Spleen (tissue), 11 donors: ENCODE measurements around the gene FBXO31. TPM values are rescaled to one million over a fixed set of nuclear protein-coding genes. Genes with fewer than 3 reads are reported as not detected.
A peak's percentile ranks its signal among the peaks of the same experiment; 100 is the strongest.

Experiments
- DNase-seq: peaks from one replicate; pipeline ENCODE4 v3.0.0-alpha.2; 2020
- H3K27ac ChIP-seq, 8 donors: fragments of 200-600 bp; sonication (generic) in 7 of 8; 1 replicate in 4 of 8; 2 replicates in 4 of 8; pipeline versions ENCODE4 v1.5.0 to v1.8.0; 2016 to 2021; ENCODE audit warnings: inconsistent platforms in 4 of 8, mild to moderate bottlenecking in 4 of 8, moderate library complexity in 1 of 8
- H3K27me3 ChIP-seq, 7 donors: fragments of 200-600 bp; sonication (generic) in 6 of 7; replicated peaks in 1 of 7; 1 replicate in 4 of 7; 2 replicates in 3 of 7; pipeline versions ENCODE4 v1.5.0 to v1.8.0; 2016 to 2021; ENCODE audit warnings: inconsistent platforms in 3 of 7, mild to moderate bottlenecking in 1 of 7
- H3K36me3 ChIP-seq, 6 donors: fragments of 200-600 bp; sonication (generic) in 5 of 6; 1 replicate in 4 of 6; 2 replicates in 2 of 6; pipeline versions ENCODE4 v1.5.0 to v1.8.0; 2016 to 2021; ENCODE audit warnings: inconsistent platforms in 2 of 6
- H3K4me1 ChIP-seq, 6 donors: fragments of 200-600 bp; sonication (generic) in 5 of 6; 1 replicate in 3 of 6; 2 replicates in 3 of 6; pipeline versions ENCODE4 v1.5.0 to v1.8.0; 2016 to 2021; ENCODE audit warnings: inconsistent platforms in 3 of 6
- H3K4me3 ChIP-seq, 8 donors: fragments of 200-600 bp; sonication (generic) in 7 of 8; 1 replicate in 4 of 8; 2 replicates in 4 of 8; pipeline versions ENCODE4 v1.5.0 to v1.8.0; 2016 to 2021; ENCODE audit warnings: inconsistent platforms in 4 of 8, mild to moderate bottlenecking in 4 of 8, moderate library complexity in 2 of 8
- H3K9me3 ChIP-seq, 8 donors: fragments of 200-600 bp; sonication (generic) in 7 of 8; 1 replicate in 4 of 8; 2 replicates in 4 of 8; pipeline versions ENCODE4 v1.5.0 to v1.8.0; 2016 to 2021; ENCODE audit warnings: inconsistent platforms in 4 of 8
- POLR2A ChIP-seq, 3 donors: fragments of 450-650 bp; IDR thresholded peaks; one replicate each; pipeline ENCODE4 v1.5.1; 2017; ENCODE audit warnings: antibody characterized with exemption in 3 of 3, mild to moderate bottlenecking in 1 of 3
- POLR2AphosphoS5 ChIP-seq, 3 donors: sonication (generic); formaldehyde crosslinking; IDR thresholded peaks; one replicate each; pipeline ENCODE4 v1.5.1; 2017; ENCODE audit warnings: antibody characterized with exemption in 3 of 3
- WGBS, 5 donors: extraction: QIAGEN DNeasy Blood & Tissue Kit in 3 of 5; methylation state at CpG; one replicate each; pipeline versions ENCODE4 v1.1.5 to v1.1.7; 2013 to 2018; 5-methylcytosine and 5-hydroxymethylcytosine counted together
- intact Hi-C: fragments of 100-400 bp; cut with DNase I; formaldehyde crosslinking; loops from one replicate; pipeline ENCODE4 v1.15.0; 2023; ENCODE audit warnings: low total_unique reads
- polyA plus RNA-seq, 3 donors: library from polyadenylated mRNA; stranded (reverse); fragments of 200-250 nt; gene quantifications; one replicate each; pipeline ENCODE4 v1.2.1, GENCODE V29; 2013
- total RNA-seq, 7 donors: library from RNA; depleted of rRNA in 3 of 7; stranded (reverse); fragments of >200 nt in 3 of 7; fragmentation: NEBNext Ultra II Directional in 4 of 7; extraction: Animal tissue kit (Norgen Biotek cat#: 25700) in 4 of 7; gene quantifications; one replicate each; pipeline versions ENCODE4 v1.1.0 to v1.2.1, GENCODE V29; 2016 to 2021
- TF ChIP-seq, protein P1 (sequence below), 11 experiments: fragments of 200-600 bp in 7 of 11; fragments of 450-650 bp in 4 of 11; sonication (generic) in 4 of 11; IDR thresholded peaks in 8 of 11; conservative IDR thresholded peaks in 3 of 11; 1 replicate in 7 of 11; 2 replicates in 4 of 11; pipeline versions ENCODE4 v1.4.0 to v1.8.0; 2016 to 2021; ENCODE audit warnings: antibody characterized with exemption in 11 of 11, inconsistent platforms in 4 of 11, mild to moderate bottlenecking in 1 of 11
- donor health status: healthy with polysubstance abuse.
- donor health status: DM: no; HTN: no; CAD: no; lungs with moderate emphysema.
- donor health status: DM: no; HTN: no; CAD: no.
- donor health status: Bipolar disorder and iron deficiency.
- donor health status: healthy.
- donor health status: DM: no; HTN: no; CAD: no.
- donor health status: DM: yes; HTN: yes; CAD: no.

Gene FBXO31
- total and polyA plus RNA-seq, 10 donors, result 7.9 to 30.6 (median 26.7) TPM

DNA sequence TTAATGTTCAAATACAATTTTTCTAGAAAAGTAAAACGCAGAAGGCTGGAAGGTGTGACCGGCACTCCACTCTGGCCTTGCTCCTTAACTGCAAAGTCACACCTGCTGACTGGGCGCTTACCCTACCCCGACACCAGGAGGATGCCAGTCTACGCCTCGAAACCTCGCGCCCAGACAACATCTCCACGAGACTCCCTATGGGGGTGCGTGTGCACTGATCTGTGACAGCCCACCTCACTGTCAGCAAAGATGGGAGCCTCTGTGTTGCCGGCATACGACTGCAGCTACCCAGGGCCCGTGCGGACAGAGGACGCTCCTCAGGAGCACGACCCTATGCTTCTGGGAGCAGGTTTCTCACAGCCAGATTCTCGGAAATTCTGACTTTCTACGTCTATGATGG lies 34.6 kb upstream of the FBXO31 start:
- no peak overlapping the region for H3K27ac ChIP-seq
- H3K4me3 ChIP-seq, result no peak overlapping the region
- DNase-seq, result no peak
- TF ChIP-seq POLR2AphosphoS5 (IDR thresholded peaks at IDR 0.05) (no peak), POLR2A (IDR thresholded peaks at IDR 0.05) (no peak)
- WGBS, 5 donors, result 90 to 96% (median 94%) methylated on average over 17 to 18 of the region's 18 CpGs
- H3K27me3 ChIP-seq, result no peaks in the 10 kb centered on the region
- H3K4me1 ChIP-seq, result no peaks in the 10 kb centered on the region
- intact Hi-C loops, result loop anchor here (5.0 kb wide), 1 partner anchor 219 kb away; no protein-coding TSS in a partner anchor
- peaks cover 0 to 100% (median 43%) of the 10 kb centered on the region in 6 donors for H3K36me3 ChIP-seq
- no peaks in the 10 kb centered on the region for H3K9me3 ChIP-seq

DNA sequence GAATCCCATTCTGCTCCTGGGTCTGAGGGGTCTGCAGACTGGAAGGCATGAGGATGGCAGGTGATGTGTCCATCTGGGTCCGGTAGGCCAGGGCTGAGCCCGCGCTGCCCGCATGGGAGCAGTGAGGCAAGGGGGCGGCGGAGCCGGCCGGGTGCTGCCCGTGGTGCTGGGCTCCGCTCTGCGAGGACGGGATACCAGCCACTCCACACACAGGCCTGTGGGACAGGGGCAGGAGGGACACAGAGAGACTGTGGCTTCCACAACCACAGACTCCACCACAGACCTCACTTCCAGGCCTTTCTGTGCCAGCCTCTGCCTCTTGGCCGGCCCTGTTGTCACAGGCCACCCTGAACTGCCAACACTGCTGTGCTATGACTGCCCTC lies 33.9 kb upstream of the FBXO31 start:
- no peak overlapping the region for H3K27ac ChIP-seq
- H3K9me3 ChIP-seq, result no peaks in the 10 kb centered on the region
- no peak for TF ChIP-seq POLR2A (IDR thresholded peaks at IDR 0.05)
- peak in 1 of 3 donors; percentile 15 for TF ChIP-seq POLR2AphosphoS5 (IDR thresholded peaks at IDR 0.05)
- H3K36me3 ChIP-seq, result peaks cover 0 to 100% (median 44%) of the 10 kb centered on the region in 6 donors
- intact Hi-C loops, result loop anchor here (5.0 kb wide), 1 partner anchor 220 kb away; no protein-coding TSS in a partner anchor
- H3K4me3 ChIP-seq, result no peak overlapping the region
- no peaks in the 10 kb centered on the region for H3K4me1 ChIP-seq
- 94 to 99% (median 96%) methylated on average over 9 to 13 of the region's 13 CpGs for WGBS, 5 donors
- H3K27me3 ChIP-seq, result no peaks in the 10 kb centered on the region
- DNase-seq, result no peak

DNA sequence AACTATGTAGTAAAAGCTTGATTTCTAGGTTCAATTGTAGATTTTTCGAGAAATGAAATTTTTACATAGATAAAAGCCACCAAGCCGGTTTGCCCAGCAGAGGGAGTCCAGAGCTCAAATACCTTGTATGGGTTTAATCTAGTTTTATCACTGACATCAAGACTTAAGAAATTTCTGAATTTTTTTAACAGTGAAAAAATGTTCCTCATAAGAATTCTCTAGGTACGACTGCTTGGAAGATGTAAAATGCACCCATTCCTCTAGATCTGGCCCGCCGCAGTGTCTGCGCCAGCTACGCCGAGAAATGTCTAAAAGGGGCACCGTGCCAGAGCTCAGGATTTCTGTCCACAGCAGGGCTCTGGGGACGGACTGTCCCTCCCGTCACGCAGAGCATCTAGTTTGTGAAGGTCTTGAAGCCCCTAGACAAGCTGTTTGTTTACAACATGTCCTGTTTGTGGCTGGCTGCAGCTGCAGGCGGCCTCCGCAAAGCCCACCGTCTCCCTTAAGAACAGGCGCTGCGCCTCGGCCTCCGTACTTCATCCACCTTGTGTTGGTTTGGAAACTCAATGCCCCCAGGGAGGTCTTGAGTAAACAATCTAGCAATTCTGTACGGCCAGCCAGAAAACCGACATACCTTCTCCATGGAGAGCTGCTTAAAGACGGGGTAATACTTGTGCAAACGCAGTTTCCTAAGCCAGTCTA lies 33.4 kb upstream of the FBXO31 start:
- intact Hi-C loops, result loop anchor here (5.0 kb wide), 1 partner anchor 220 kb away; no protein-coding TSS in a partner anchor
- TF ChIP-seq, protein P1, sequence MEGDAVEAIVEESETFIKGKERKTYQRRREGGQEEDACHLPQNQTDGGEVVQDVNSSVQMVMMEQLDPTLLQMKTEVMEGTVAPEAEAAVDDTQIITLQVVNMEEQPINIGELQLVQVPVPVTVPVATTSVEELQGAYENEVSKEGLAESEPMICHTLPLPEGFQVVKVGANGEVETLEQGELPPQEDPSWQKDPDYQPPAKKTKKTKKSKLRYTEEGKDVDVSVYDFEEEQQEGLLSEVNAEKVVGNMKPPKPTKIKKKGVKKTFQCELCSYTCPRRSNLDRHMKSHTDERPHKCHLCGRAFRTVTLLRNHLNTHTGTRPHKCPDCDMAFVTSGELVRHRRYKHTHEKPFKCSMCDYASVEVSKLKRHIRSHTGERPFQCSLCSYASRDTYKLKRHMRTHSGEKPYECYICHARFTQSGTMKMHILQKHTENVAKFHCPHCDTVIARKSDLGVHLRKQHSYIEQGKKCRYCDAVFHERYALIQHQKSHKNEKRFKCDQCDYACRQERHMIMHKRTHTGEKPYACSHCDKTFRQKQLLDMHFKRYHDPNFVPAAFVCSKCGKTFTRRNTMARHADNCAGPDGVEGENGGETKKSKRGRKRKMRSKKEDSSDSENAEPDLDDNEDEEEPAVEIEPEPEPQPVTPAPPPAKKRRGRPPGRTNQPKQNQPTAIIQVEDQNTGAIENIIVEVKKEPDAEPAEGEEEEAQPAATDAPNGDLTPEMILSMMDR (IDR thresholded peaks at IDR 0.05 in 8 of 11, conservative IDR thresholded peaks at IDR 0.05 in 3 of 11), result peak in 8 of 11 experiments; percentile 30 to 58 (median 42)
- TF ChIP-seq POLR2A (IDR thresholded peaks at IDR 0.05), result no peak
- Histone ChIP-seq H3K27ac (no peak overlapping the region), H3K27me3 (no peaks in the 10 kb centered on the region), H3K9me3 (no peaks in the 10 kb centered on the region), H3K36me3 (peaks cover 0 to 100% (median 47%) of the 10 kb centered on the region in 6 donors), H3K4me3 (no peak overlapping the region), H3K4me1 (no peaks in the 10 kb centered on the region)
- 90 to 95% (median 92%) methylated on average over 17 to 23 of the region's 23 CpGs for WGBS, 5 donors
- DNase-seq, result no peak

DNA sequence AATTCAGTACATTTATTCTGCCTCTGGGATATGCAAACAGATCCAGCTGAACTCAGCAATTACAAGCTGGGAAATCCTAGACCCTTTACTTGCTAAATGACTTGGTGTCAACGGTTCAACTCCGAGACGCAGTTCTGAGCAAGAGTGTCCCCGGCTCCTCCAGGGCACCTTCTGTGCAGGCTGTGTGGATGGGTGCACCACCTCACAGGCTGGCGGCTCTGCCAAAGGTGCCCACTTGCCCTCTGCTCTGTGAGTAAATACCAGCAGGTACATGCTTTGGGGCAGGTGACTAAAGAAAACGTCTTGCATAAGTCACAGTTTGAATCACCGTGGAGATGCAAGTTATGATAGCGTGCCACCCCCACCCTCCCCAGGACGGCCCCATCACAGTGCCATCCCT lies 31.9 kb upstream of the FBXO31 start:
- intact Hi-C loops, result loop anchor here (5.0 kb wide), 1 partner anchor 222 kb away; no protein-coding TSS in a partner anchor
- Histone ChIP-seq H3K4me1 (no peaks in the 10 kb centered on the region), H3K27me3 (no peaks in the 10 kb centered on the region), H3K4me3 (no peak overlapping the region), H3K36me3 (peaks cover 0 to 100% (median 58%) of the 10 kb centered on the region in 6 donors), H3K9me3 (no peaks in the 10 kb centered on the region), H3K27ac (no peak overlapping the region)
- 89 to 93% (median 91%) methylated on average over 9 of the region's 9 CpGs for WGBS, 5 donors
- TF ChIP-seq POLR2AphosphoS5 (IDR thresholded peaks at IDR 0.05) (no peak), POLR2A (IDR thresholded peaks at IDR 0.05) (no peak)
- TF ChIP-seq, protein P1 (IDR thresholded peaks at IDR 0.05 in 8 of 11, conservative IDR thresholded peaks at IDR 0.05 in 3 of 11), result no peak
- DNase-seq, result peak; percentile 20

DNA sequence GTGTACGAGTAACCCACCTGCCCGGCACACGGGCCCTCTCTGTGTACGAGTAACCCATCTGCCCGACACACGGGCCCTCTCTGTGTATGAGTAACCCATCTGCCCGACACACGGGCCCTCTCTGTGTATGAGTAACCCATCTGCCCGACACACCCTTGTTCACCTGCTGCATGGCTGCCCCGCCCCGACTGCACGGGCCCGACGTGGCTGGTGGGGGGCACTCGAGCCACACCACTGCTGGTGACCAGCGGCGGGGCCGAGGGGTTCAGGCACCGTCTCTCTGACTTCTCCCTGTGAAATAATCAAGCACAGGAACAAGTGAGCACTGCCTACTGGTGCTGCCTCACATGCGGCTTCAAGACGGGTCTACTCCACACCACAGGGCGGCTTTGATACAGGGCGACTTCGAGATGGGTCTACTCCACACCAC lies 30.7 kb upstream of the FBXO31 start:
- intact Hi-C loops, result no loop called here
- Histone ChIP-seq H3K4me1 (no peaks in the 10 kb centered on the region), H3K27me3 (no peaks in the 10 kb centered on the region), H3K4me3 (no peak overlapping the region), H3K27ac (no peak overlapping the region), H3K9me3 (no peaks in the 10 kb centered on the region), H3K36me3 (peaks cover 0 to 100% (median 62%) of the 10 kb centered on the region in 6 donors)
- WGBS, 5 donors, result 78 to 88% (median 84%) methylated on average over 19 to 24 of the region's 24 CpGs
- peak in 1 of 3 donors; percentile 17 for TF ChIP-seq POLR2AphosphoS5 (IDR thresholded peaks at IDR 0.05)
- no peak for TF ChIP-seq POLR2A (IDR thresholded peaks at IDR 0.05)
- DNase-seq, result peak; percentile 59
